Measurements from ENCODE around the gene C14orf180. TPM values are rescaled to one million over a fixed set of nuclear protein-coding genes. Genes with fewer than 3 reads are reported as not detected.

Gene C14orf180
- total RNA-seq, 1 donor from 2014 or later = 44.1 TPM

DNA sequence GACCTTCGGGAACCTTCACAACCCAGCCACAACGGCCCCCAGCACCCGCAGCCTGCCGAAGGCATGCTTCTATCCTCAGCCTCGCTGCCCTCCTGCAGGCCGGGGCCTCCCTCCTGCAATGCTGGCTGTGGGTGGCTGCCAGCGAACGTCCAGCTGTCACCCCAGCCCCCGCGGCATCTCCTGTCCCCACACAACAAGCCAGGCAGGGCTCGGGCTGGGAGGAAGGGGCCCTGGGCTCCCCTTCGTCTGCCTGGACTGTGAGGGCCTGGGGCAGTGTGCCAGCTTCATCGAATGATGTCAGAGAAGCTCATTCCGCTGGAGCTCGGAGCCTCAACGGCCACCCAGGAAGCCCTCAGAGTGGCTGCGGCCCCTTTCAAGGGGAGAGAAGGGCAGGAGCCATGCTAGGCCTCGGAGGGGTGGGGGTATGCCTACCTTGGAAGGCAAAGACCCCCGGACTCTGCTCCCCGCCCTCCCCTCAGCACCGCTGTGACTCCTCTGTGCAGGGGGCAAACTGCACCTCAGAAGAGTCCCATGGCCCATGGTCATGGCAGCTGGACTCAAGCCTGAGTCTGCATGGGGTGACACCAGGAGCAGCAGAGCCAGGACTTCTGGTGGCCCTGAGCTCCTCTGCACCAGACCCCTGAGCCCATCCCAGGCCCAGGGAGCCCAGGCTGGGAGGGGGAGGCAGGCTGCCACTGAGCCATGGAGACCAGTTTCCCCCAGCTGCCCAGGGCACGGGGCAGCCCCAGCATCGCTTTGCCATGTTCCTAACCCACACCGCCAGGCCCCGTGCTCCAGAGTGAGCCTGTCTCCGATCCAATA, 24.7 kb upstream of the C14orf180 start:
- TF ChIP-seq, protein P1, sequence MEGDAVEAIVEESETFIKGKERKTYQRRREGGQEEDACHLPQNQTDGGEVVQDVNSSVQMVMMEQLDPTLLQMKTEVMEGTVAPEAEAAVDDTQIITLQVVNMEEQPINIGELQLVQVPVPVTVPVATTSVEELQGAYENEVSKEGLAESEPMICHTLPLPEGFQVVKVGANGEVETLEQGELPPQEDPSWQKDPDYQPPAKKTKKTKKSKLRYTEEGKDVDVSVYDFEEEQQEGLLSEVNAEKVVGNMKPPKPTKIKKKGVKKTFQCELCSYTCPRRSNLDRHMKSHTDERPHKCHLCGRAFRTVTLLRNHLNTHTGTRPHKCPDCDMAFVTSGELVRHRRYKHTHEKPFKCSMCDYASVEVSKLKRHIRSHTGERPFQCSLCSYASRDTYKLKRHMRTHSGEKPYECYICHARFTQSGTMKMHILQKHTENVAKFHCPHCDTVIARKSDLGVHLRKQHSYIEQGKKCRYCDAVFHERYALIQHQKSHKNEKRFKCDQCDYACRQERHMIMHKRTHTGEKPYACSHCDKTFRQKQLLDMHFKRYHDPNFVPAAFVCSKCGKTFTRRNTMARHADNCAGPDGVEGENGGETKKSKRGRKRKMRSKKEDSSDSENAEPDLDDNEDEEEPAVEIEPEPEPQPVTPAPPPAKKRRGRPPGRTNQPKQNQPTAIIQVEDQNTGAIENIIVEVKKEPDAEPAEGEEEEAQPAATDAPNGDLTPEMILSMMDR (IDR thresholded peaks at IDR 0.05; ENCODE audit: borderline replicate concordance) = no peak
- H3K4me1 ChIP-seq = no peaks in the 10 kb centered on the region
- no peak overlapping the region for H3K27ac ChIP-seq (replicated peaks)
- H3K36me3 ChIP-seq = no peaks in the 10 kb centered on the region
- peaks cover 75% of the 10 kb centered on the region for H3K27me3 ChIP-seq (ENCODE audit: low read depth)
- H3K4me3 ChIP-seq = no peak overlapping the region
- intact Hi-C loops (cut with micrococcal nuclease) = no loop called here
- no peaks in the 10 kb centered on the region for H3K9me3 ChIP-seq (replicated peaks)
- peak; percentile 13 for DNase-seq

DNA sequence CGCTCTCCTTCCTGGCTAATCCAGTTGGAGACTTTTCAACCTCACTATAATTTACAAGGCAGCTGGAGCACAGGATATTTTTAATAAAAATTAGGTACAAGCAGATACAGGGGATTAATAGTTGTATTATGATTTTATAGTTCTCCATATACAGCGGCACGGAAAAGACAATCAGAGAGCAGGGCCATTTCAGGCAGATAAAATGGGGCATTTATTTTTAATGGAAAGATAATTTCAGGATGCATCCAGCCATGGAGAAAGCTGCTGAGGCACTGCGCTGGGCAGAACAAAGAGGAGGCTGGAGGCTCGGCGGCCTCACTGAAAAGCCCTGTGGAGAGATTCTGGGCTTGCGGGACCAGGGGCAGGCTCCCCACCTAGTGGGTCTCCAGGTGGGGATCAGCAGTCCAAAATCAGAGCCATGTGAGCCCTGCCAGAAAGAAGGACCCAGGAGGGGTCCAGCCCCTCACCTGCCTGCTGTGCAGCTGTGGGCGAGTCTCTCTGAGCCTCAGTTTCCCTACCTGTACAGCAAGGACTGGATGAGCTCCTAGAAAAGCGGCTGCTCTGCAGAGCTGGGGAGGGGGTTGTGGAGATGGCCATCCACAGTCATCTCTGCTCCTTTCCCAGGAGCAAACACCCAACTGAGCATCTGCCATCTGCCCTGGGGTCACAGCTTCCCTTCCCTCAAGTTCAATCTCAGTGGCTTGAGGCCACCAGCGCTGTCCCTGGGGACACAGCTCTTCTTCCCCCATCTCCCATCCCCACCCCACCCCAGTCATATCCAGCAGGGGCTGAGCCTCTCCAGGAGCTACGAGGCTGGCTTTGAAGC, 23.9 kb upstream of the C14orf180 start:
- Histone ChIP-seq H3K27me3 (ENCODE audit: low read depth) (peaks cover 71% of the 10 kb centered on the region), H3K36me3 (no peaks in the 10 kb centered on the region), H3K27ac (replicated peaks) (no peak overlapping the region), H3K9me3 (replicated peaks) (no peaks in the 10 kb centered on the region), H3K4me3 (no peak overlapping the region), H3K4me1 (no peaks in the 10 kb centered on the region)
- TF ChIP-seq, protein P1 (IDR thresholded peaks at IDR 0.05; ENCODE audit: borderline replicate concordance) = no peak
- intact Hi-C loops (cut with micrococcal nuclease) = no loop called here
- DNase-seq = no peak

DNA sequence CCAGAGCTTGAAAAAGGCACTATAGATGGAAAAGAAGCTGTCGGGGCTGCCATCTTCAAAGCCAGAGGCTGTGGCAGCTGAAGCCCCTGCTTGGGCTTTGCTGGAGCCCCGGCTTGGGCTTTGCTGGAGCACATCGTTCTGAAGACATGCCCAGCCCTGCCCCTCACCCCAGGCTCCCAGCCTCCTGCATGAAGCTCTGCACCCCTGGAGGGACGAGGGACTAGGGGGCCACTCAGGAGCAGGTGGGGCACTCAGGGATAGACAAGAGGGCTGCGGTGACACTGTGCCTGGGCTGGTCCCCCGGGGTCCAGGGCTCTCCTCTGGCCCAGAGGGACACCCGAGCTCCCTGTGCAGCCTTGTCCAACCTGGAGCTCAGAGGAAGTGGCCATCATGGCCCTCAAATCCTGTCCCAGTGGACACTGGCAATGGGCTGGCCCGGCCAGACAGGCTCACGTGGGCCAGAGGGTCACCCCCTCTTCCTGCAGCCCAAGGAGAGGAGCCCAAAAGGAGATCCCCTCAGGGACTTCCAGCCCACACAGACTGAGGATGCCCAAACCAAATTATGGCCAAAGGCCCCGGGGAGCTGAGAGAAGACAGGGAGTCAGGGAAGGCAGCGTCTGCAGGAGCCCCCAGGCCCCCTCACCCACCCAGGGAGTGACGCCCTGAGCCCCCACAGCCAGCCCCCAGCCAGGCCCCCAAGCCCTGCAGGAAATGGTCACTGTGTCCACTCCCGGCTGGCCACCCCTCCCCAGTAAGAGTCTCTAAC, 23.1 kb upstream of the C14orf180 start:
- DNase-seq = peak; percentile 5
- intact Hi-C loops (cut with micrococcal nuclease) = no loop called here
- no peak overlapping the region for H3K27ac ChIP-seq (replicated peaks)
- H3K4me1 ChIP-seq = no peaks in the 10 kb centered on the region
- H3K4me3 ChIP-seq = no peak overlapping the region
- H3K36me3 ChIP-seq = no peaks in the 10 kb centered on the region
- no peaks in the 10 kb centered on the region for H3K9me3 ChIP-seq (replicated peaks)
- peaks cover 63% of the 10 kb centered on the region for H3K27me3 ChIP-seq (ENCODE audit: low read depth)
- TF ChIP-seq, protein P1 (IDR thresholded peaks at IDR 0.05; ENCODE audit: borderline replicate concordance) = no peak

DNA sequence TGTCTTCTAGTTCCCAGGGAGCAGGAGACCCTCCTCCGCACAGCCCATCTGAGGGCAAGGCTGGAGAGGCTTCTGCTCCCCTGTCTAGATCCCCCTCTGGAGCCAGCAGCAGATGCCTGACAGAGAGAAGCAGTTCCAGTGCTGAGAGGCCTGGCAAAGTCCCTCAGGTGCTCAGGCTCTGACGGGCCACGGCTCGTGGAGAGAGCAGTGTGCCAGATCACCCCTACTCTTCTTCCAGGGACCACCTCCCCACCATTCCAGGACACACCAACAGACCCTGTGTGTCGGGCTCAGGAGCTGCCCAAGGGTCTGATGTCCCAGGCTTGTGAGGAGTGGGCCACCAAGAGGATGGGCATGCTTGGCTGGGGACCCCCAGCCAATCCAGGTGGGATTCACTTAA, 22.5 kb upstream of the C14orf180 start:
- no peaks in the 10 kb centered on the region for H3K36me3 ChIP-seq
- H3K27me3 ChIP-seq (ENCODE audit: low read depth) = peaks cover 57% of the 10 kb centered on the region
- DNase-seq = peak; percentile 3
- H3K9me3 ChIP-seq (replicated peaks) = no peaks in the 10 kb centered on the region
- no peak overlapping the region for H3K27ac ChIP-seq (replicated peaks)
- intact Hi-C loops (cut with micrococcal nuclease) = no loop called here
- TF ChIP-seq, protein P1 (IDR thresholded peaks at IDR 0.05; ENCODE audit: borderline replicate concordance) = no peak
- H3K4me1 ChIP-seq = no peaks in the 10 kb centered on the region
- no peak overlapping the region for H3K4me3 ChIP-seq

DNA sequence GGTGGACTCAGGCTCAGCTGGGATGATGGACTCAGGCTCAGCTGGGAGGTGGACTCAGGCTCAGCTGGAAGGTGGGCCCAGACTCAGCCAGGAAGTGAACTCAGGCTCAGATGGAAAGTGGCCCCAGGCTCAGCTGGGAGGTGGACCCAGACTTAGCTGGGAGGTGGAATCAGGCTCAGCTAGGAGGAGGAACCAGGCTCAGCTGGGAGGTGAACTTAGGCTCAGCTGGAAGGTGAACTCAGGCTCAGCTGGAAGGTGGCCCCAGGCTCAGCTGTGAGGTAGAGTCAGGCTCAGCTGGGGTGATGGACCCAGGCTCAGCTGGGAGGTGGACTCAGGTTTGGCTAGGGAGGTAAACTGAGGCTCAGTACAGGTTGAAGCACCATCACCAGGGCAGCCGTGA, 21.8 kb upstream of the C14orf180 start:
- intact Hi-C loops (cut with micrococcal nuclease) = no loop called here
- H3K4me1 ChIP-seq = no peaks in the 10 kb centered on the region

More for the DNA sequence above, 21.8 kb upstream of the C14orf180 start:
- Histone ChIP-seq H3K36me3 (no peaks in the 10 kb centered on the region), H3K4me3 (no peak overlapping the region), H3K27me3 (ENCODE audit: low read depth) (peaks cover 52% of the 10 kb centered on the region), H3K27ac (replicated peaks) (no peak overlapping the region), H3K9me3 (replicated peaks) (no peaks in the 10 kb centered on the region)
- TF ChIP-seq, protein P1 (IDR thresholded peaks at IDR 0.05; ENCODE audit: borderline replicate concordance) = no peak
- DNase-seq = peak; percentile 7
